ENCODE data around the gene ZNF777. TPM values are rescaled to one million over a fixed set of nuclear protein-coding genes. Genes with fewer than 3 reads are reported as not detected.

The ZNF777 gene
- total and polyA plus RNA-seq, 9 of the 15 experiments (the other 6 are each of a cell fraction or from before 2014, with no cell fraction given) = 0.11 to 32.6 (median 9.0) TPM

- TF ChIP-seq, protein P1, sequence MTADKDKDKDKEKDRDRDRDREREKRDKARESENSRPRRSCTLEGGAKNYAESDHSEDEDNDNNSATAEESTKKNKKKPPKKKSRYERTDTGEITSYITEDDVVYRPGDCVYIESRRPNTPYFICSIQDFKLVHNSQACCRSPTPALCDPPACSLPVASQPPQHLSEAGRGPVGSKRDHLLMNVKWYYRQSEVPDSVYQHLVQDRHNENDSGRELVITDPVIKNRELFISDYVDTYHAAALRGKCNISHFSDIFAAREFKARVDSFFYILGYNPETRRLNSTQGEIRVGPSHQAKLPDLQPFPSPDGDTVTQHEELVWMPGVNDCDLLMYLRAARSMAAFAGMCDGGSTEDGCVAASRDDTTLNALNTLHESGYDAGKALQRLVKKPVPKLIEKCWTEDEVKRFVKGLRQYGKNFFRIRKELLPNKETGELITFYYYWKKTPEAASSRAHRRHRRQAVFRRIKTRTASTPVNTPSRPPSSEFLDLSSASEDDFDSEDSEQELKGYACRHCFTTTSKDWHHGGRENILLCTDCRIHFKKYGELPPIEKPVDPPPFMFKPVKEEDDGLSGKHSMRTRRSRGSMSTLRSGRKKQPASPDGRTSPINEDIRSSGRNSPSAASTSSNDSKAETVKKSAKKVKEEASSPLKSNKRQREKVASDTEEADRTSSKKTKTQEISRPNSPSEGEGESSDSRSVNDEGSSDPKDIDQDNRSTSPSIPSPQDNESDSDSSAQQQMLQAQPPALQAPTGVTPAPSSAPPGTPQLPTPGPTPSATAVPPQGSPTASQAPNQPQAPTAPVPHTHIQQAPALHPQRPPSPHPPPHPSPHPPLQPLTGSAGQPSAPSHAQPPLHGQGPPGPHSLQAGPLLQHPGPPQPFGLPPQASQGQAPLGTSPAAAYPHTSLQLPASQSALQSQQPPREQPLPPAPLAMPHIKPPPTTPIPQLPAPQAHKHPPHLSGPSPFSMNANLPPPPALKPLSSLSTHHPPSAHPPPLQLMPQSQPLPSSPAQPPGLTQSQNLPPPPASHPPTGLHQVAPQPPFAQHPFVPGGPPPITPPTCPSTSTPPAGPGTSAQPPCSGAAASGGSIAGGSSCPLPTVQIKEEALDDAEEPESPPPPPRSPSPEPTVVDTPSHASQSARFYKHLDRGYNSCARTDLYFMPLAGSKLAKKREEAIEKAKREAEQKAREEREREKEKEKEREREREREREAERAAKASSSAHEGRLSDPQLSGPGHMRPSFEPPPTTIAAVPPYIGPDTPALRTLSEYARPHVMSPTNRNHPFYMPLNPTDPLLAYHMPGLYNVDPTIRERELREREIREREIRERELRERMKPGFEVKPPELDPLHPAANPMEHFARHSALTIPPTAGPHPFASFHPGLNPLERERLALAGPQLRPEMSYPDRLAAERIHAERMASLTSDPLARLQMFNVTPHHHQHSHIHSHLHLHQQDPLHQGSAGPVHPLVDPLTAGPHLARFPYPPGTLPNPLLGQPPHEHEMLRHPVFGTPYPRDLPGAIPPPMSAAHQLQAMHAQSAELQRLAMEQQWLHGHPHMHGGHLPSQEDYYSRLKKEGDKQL (CRISPR knock-in tag; IDR thresholded peaks at IDR 0.05; ENCODE audit: borderline replicate concordance) = no peak
- TF ChIP-seq, protein P2, sequence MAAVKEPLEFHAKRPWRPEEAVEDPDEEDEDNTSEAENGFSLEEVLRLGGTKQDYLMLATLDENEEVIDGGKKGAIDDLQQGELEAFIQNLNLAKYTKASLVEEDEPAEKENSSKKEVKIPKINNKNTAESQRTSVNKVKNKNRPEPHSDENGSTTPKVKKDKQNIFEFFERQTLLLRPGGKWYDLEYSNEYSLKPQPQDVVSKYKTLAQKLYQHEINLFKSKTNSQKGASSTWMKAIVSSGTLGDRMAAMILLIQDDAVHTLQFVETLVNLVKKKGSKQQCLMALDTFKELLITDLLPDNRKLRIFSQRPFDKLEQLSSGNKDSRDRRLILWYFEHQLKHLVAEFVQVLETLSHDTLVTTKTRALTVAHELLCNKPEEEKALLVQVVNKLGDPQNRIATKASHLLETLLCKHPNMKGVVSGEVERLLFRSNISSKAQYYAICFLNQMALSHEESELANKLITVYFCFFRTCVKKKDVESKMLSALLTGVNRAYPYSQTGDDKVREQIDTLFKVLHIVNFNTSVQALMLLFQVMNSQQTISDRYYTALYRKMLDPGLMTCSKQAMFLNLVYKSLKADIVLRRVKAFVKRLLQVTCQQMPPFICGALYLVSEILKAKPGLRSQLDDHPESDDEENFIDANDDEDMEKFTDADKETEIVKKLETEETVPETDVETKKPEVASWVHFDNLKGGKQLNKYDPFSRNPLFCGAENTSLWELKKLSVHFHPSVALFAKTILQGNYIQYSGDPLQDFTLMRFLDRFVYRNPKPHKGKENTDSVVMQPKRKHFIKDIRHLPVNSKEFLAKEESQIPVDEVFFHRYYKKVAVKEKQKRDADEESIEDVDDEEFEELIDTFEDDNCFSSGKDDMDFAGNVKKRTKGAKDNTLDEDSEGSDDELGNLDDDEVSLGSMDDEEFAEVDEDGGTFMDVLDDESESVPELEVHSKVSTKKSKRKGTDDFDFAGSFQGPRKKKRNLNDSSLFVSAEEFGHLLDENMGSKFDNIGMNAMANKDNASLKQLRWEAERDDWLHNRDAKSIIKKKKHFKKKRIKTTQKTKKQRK (IDR thresholded peaks at IDR 0.05; ENCODE audit: borderline replicate concordance, low read depth, low read length) = no peak
- TF ChIP-seq BRCA1 (IDR thresholded peaks at IDR 0.05) = no peak
- TF ChIP-seq BRCA1 (CRISPR knock-in tag; IDR thresholded peaks at IDR 0.05) = no peak; the same call in 1 of the 2 replicates
- no peak for TF ChIP-seq DDX20 (tag; IDR thresholded peaks at IDR 0.05; ENCODE audit: low read depth)
- no peak for TF ChIP-seq ZNF217 (CRISPR knock-in tag; IDR thresholded peaks at IDR 0.05)
- no peak for TF ChIP-seq SREBF1 (IDR thresholded peaks at IDR 0.05; ENCODE audit: borderline replicate concordance, low read depth, low read length)
- no peak for TF ChIP-seq ZNF175 (CRISPR knock-in tag; IDR thresholded peaks at IDR 0.05; ENCODE audit: low read depth)
- TF ChIP-seq SIN3A (IDR thresholded peaks at IDR 0.05; ENCODE audit: borderline replicate concordance in 2 of 2, control insufficient read depth in 1 of 2, low read depth in 2 of 2, low read length in 2 of 2) = peak; percentile 49 to 89; a peak in 2 of 4 replicates
- TF ChIP-seq POLR2G (IDR thresholded peaks at IDR 0.05; ENCODE audit: low read depth, low read length) = peak; percentile 98
- no peak for TF ChIP-seq CCAR2 (IDR thresholded peaks at IDR 0.05; ENCODE audit: low read depth, low read length)
- no peak for TF ChIP-seq FOXJ3 (CRISPR knock-in tag; IDR thresholded peaks at IDR 0.05)
- TF ChIP-seq E2F4 (CRISPR knock-in tag; IDR thresholded peaks at IDR 0.05; ENCODE audit: low read depth) = no peak
- TF ChIP-seq, protein P3, sequence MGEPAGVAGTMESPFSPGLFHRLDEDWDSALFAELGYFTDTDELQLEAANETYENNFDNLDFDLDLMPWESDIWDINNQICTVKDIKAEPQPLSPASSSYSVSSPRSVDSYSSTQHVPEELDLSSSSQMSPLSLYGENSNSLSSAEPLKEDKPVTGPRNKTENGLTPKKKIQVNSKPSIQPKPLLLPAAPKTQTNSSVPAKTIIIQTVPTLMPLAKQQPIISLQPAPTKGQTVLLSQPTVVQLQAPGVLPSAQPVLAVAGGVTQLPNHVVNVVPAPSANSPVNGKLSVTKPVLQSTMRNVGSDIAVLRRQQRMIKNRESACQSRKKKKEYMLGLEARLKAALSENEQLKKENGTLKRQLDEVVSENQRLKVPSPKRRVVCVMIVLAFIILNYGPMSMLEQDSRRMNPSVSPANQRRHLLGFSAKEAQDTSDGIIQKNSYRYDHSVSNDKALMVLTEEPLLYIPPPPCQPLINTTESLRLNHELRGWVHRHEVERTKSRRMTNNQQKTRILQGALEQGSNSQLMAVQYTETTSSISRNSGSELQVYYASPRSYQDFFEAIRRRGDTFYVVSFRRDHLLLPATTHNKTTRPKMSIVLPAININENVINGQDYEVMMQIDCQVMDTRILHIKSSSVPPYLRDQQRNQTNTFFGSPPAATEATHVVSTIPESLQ (CRISPR knock-in tag; IDR thresholded peaks at IDR 0.05) = no peak
Measured at GRCh38 chr7:149460493-149461277, at the start of gene ZNF777 (continued).

All from K562 (cell line).